ENCODE results near the gene SLFN5.
A peak's percentile ranks its signal among the peaks of the same experiment; 100 is the strongest.
"Not testable (repeated sequence)": the region's sequence is repeated elsewhere in the genome, so short reads cannot be mapped to it uniquely, and the experiment has no call there.

SLFN5 gene

GRCh38 chr17:35294756-35295155, 51.9 kb downstream of the SLFN5 start:
- no peak for DNase-seq

DNA sequence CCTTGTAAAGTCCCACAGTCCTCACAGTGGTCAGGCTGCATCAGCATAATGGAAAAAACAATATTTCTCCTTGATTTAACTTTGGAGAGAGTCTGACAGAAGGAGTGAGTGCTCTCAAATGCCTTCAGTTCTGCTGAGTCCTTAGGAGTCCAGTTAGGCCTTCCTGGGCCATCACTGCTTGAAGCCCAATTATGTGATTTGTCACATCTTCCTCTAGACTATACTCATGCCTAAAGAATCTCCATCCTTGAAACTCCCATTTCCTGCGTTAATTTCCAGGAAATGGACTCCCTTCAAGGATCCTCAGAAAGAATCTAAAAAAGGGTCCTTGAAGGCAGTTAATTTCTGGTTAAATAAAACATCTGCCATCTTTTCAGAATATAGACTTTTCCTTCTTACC, 52.8 kb downstream of the SLFN5 start:
- DNase-seq: no peak

- DNase-seq: no peak
Measured at GRCh38 chr17:35297666-35298065, 54.8 kb downstream of the SLFN5 start.

GRCh38 chr17:35298639-35299038, 55.8 kb downstream of the SLFN5 start:
- no peak for DNase-seq

- no peak for DNase-seq
Measured at GRCh38 chr17:35299135-35299534, 56.3 kb downstream of the SLFN5 start.

- DNase-seq: not testable (repeated sequence)
Measured at GRCh38 chr17:35309345-35309744, 66.5 kb downstream of the SLFN5 start.

DNA sequence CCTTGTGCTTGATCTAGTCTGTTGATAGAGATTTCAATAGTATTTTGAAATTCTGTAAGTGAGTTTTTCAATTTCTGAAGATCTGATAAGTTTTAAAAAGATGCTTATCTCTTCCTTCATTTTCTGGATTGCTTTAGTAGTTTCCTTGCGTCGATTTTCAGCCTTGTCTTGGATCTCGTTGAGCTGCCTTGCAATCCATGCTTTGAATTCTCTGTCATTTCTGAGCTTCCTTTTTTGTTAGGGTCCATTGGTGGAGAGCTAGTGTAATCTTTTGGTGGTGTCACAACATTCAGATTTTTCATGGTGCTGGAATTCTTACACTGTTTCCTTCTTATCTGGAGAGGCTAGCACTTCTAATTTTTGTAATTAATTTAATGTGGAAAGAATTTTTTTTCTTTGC, 69.5 kb downstream of the SLFN5 start:
- DNase-seq: no peak

DNA sequence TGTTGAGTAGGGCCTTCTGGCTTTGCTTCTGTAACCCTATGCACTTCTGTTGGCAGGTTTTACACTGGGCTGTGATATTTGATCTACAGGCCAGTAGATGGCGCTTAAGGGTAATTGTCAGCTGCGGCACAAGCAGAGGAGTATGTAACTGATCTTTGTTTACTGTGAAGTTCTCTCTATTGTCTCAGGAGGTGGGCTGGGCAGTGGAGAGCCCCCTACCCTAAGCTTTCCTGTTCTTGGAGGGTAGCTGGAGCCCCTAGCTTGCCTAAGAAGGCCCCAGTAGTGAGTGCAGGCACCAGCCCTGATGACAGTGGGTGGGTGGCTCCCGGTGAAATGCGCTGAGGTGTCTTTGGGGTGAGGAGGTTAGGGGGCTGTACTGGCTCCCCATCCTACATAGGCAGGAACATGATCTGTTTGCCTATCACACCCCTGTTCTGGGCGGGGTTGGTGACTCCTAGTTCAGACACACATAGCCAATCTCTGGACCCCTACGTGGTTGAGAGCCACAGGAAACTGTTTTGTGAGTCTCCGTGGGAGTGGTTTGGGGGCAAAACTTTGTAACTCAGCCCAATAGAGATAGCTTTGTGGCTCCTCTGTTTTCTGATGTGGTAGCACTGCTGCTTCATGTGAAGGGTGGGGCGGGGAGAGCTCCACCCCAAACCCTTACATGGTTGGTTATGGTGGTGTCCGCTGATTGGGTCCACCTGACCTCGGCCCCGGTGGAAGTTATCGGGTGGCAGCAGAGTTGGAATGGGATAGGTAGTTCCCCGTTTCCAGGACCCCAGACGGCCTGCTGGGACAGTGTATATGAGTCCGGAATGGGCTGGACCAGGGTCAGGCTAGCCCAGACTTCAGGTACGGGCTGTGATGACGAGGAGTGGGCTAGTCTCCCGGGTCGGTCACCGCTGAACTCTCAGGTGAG, 70.2 kb downstream of the SLFN5 start:
- peak; percentile 61 for DNase-seq

GRCh38 chr17:35313875-35314409, 71.1 kb downstream of the SLFN5 start:
- DNase-seq: no peak

GRCh38 chr17:35314415-35315216, 71.7 kb downstream of the SLFN5 start:
- DNase-seq: no peak

DNA sequence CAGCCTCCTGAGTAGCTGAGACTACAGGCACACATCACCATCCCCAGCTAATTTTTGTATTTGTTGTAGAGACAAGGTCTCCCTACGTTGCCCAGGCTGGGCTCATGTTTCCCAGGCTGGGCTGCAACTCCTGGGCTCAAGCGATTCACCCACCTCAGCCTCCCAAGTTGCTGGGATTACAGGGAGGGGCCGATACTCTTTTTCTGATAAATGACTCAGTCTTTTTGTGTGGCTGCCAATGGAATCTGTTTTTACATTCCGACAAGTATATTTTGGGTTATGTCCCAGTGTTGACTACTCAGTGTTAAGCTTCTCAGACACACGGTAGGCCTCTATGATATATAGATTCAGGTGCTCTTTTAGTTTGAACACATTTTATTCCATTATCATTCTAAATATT, 72.4 kb downstream of the SLFN5 start:
- DNase-seq: no peak

GRCh38 chr17:35315971-35316370, 73.1 kb downstream of the SLFN5 start:
- DNase-seq: no peak

DNA sequence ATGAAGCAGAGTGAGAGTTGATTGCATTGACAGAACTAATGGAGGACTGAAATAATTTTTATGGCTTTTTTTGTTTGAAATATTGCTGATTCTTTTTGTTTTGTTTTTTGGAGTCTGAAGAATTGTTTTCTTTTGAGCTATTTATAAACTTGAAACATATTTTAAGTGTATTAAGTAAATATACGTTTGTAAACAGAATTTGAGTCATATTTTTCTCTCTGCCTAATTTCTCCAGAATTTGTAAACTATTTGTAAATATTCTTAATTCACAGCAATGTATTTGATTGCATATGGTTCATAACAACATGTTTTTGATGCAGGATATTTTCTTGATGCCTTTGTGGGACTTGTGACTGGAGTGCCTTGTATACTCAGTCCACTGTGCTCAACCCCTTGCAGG, 79.9 kb downstream of the SLFN5 start:
- no peak for DNase-seq
